Pancreas (tissue), 10 donors: ENCODE data around the gene A1BG. TPM values are rescaled to one million over a fixed set of nuclear protein-coding genes. Genes with fewer than 3 reads are reported as not detected.

Experiments
- ATAC-seq, 4 donors: fragments of 200-7000 bp; cut with Tn5 transposase; one replicate each; pipeline versions ENCODE4 v1.8.0 to v1.9.1; 2020; ENCODE audit warnings: mild to moderate bottlenecking in 4 of 4, moderate library complexity in 4 of 4
- DNase-seq, 6 donors: peaks; one replicate each; pipeline ENCODE4 v3.0.0-alpha.2; 2020
- FAIRE-seq: peaks from 2 replicates; lab custom pipeline; 2012; peaks lifted over from hg19 to GRCh38; lab: Jason Lieb, UNC
- H3K27ac ChIP-seq, 4 donors: fragments of 200-600 bp; sonication (generic); 1 replicate in 3 of 4; 2 replicates in 1 of 4; pipeline versions ENCODE4 v1.5.0 to v1.8.0; 2020
- H3K27me3 ChIP-seq, 4 donors: fragments of 200-600 bp; one replicate each; pipeline ENCODE4 v1.8.0; 2021
- H3K36me3 ChIP-seq, 3 donors: fragments of 200-600 bp; sonication (generic) in 1 of 3; one replicate each; pipeline versions ENCODE4 v1.5.0 to v1.8.0; 2020 to 2021
- H3K4me1 ChIP-seq, 3 donors: fragments of 200-600 bp; one replicate each; pipeline ENCODE4 v1.8.0; 2021
- H3K4me3 ChIP-seq, 4 donors: fragments of 200-600 bp; sonication (generic) in 2 of 4; one replicate each; pipeline versions ENCODE4 v1.5.0 to v1.8.0; 2020 to 2021
- H3K9me3 ChIP-seq, 4 donors: fragments of 200-600 bp; one replicate each; pipeline ENCODE4 v1.8.0; 2021
- WGBS, 2 donors: extraction: QIAGEN DNeasy Blood & Tissue Kit; methylation state at CpG; one replicate each; pipeline ENCODE4 v1.1.7; 2013; 5-methylcytosine and 5-hydroxymethylcytosine counted together
- intact Hi-C, 3 donors: fragments of 100-400 bp; cut with DNase I; formaldehyde crosslinking; loops; one replicate each; pipeline versions ENCODE4 v1.11.1 to v1.14.2; 2022
- polyA plus RNA-seq, 2 donors: library from polyadenylated mRNA; stranded (reverse); fragments of 200-250 nt; gene quantifications; one replicate each; pipeline ENCODE4 v1.2.3, GENCODE V29; 2013
- total RNA-seq, 6 donors: library from RNA; stranded (reverse); fragmentation: NEBNext Ultra II Directional in 4 of 6; extraction: Animal tissue kit (Norgen Biotek cat#: 25700) in 4 of 6; gene quantifications; one replicate each; pipeline versions ENCODE4 v1.2.1 to v1.2.4, GENCODE V29; 2021 to 2023
- TF ChIP-seq, protein P1 (sequence below), 4 donors: fragments of 200-600 bp; sonication (generic) in 3 of 4; IDR thresholded peaks; one replicate each; pipeline versions ENCODE4 v1.5.0 to v1.8.0; 2021; ENCODE audit warnings: antibody characterized with exemption in 4 of 4
- donor health status: healthy with polysubstance abuse.
- donor health status: DM: no; HTN: no; CAD: no; lungs with moderate emphysema.
- donor health status: DM: no; HTN: no; CAD: no.
- donor health status: control.
- donor health status: control.
- donor health status: Bipolar disorder and iron deficiency.
- donor health status: DM: yes; HTN: yes; CAD: no.
- donor health status: DM: no; HTN: no; CAD: no.
- donor health status: DM: no; HTN: no; CAD: no.
- donor health status: DM: yes; HTN: yes; CAD: no.

A1BG gene
- total and polyA plus RNA-seq, 8 donors, result 3.3 to 49.0 (median 6.5) TPM

DNA sequence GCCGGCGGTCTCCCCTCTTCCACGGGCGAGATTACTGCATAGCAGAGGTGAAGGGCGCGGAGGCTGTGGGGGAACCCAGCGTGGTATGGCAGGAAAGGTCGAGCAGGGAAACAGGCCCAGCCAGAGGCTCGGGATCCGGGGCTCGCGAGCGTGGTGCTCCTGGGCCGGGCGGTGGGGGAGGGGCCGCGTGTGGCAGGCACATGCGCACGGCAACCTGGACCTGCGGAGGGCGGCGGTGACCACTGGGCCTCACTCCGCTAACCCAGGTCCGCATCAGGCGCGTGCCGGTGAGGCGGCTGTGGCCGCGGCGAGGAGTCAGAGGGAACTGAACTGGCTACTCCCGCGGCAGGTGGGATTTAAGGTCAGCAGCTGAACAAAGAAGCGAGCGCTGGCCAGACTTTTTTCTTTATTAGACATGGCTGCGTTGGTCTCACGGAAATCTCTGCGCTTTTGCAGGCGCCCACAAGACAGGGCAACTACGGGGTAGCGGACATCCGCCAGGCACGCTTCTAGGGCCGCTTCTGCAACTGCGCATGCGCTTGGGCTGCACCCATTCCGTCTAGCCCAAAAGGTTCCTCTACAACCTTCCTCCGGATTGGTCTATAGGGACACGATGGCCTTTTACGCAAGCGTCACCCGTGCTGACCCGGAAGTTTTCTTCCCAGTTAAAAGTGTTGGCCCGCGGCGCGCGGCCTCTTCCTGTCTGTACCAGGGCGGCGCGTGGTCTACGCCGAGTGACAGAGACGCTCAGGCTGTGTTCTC lies 33.5 kb upstream of the A1BG start, which contains the start of gene RPS5:
Gene RPS5, plus strand, starts transcription at position 694 of the 762 bp plus-strand sequence. CDS start 869 bp downstream, outside the sequence.
- peaks cover 12 to 34% (median 19%) of the 10 kb centered on the region in 3 donors for H3K4me1 ChIP-seq

DNA sequence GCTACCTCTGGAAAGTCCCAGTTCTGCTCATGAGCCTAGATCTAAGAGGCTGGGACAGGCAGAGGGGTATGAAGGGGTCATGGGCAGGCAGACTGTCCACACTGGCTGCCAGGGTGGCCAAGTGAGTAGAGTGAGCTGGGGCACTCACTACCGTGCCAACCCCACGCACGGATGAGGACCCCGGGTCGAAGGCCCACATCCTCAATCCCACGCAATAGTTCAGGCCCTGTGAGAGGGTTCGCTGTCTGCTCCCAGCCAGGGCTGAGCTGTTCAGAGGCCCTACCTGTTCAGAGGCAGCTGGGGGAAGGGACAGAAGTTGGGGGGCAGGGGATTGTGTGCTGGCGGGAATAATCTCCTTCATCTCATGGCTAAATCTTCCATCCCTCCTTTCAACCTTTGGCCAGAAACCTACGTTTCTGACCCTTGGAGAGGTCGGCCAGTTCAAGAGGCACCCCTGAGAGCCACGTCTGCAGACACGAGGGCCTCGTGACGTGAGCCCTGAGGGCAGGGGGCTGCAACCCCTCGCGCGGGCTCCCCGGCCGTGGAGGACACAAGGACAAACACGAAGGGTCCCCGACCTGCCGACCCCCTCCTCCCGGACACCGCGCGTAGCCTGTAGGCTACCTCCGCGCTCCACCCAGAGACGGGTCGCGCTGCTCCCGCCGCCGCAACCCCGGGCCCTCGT lies 32.7 kb upstream of the A1BG start:
- ATAC-seq, result peak; percentile 8 to 24 (median 17)
- H3K27ac ChIP-seq, result peak overlapping the region; percentile 91 to 98 (median 97)
- peaks cover 0 to 2% (median 0%) of the 10 kb centered on the region in 3 donors for H3K36me3 ChIP-seq
- TF ChIP-seq, protein P1, sequence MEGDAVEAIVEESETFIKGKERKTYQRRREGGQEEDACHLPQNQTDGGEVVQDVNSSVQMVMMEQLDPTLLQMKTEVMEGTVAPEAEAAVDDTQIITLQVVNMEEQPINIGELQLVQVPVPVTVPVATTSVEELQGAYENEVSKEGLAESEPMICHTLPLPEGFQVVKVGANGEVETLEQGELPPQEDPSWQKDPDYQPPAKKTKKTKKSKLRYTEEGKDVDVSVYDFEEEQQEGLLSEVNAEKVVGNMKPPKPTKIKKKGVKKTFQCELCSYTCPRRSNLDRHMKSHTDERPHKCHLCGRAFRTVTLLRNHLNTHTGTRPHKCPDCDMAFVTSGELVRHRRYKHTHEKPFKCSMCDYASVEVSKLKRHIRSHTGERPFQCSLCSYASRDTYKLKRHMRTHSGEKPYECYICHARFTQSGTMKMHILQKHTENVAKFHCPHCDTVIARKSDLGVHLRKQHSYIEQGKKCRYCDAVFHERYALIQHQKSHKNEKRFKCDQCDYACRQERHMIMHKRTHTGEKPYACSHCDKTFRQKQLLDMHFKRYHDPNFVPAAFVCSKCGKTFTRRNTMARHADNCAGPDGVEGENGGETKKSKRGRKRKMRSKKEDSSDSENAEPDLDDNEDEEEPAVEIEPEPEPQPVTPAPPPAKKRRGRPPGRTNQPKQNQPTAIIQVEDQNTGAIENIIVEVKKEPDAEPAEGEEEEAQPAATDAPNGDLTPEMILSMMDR (IDR thresholded peaks at IDR 0.05), result no peak
- no peak for FAIRE-seq
- no peaks in the 10 kb centered on the region for H3K27me3 ChIP-seq
- peak overlapping the region; percentile 62 to 77 (median 68) for H3K4me3 ChIP-seq
- intact Hi-C loops, result no loop called here
- DNase-seq, result peak in 3 of 6 donors; percentile 54 to 75 (median 61)
- H3K9me3 ChIP-seq, result no peaks in the 10 kb centered on the region
- H3K4me1 ChIP-seq, result peaks cover 12 to 36% (median 19%) of the 10 kb centered on the region in 3 donors
- WGBS, 2 donors, result 5 to 7% methylated on average over 36 of the region's 36 CpGs

More for the DNA sequence above, 33.5 kb upstream of the A1BG start, which contains the start of gene RPS5:
- Histone ChIP-seq H3K36me3 (peaks cover 0 to 5% (median 2%) of the 10 kb centered on the region in 3 donors), H3K27me3 (no peaks in the 10 kb centered on the region), H3K4me3 (peak within 1 kb of the TSS; percentile 62 to 77 (median 68)), H3K9me3 (no peaks in the 10 kb centered on the region), H3K27ac (peak within 1 kb of the TSS; percentile 91 to 98 (median 97))
- intact Hi-C loops, result no loop called here
- DNase-seq (peak; percentile 94 to 99 (median 96)), FAIRE-seq (peak; percentile 29), ATAC-seq (peak; percentile 91 to 96 (median 93))
- WGBS, 2 donors, result 0 to 1% methylated on average over 64 of the region's 64 CpGs
- TF ChIP-seq, protein P1 (IDR thresholded peaks at IDR 0.05), result no peak

DNA sequence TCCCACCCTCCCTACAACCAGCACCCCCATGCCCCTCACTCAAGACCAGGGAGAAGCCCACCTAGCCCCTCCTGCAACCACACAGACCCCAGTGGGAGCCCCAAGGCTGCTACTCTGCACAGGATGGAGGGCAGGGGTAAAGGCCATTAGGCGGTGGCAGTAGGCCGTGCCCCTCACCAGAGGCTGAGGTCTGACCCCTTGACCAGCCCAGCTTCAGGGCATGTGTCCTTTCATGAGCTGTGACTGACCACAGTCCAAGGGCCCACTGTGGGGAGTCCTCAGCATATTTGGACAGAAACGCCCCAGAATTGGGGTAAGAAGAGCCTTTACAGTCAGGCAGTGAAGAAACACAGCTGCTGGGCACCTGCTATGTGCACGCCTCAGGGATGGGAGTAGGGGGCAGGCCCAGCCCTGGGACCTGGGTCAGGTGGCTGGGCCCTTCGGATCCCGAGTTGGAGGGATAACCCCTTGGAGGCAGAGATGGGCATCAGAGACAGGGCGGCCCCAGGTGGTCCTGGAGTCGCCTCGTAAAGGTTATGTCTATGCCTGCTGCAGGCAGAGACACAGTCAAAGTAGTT lies 32.1 kb upstream of the A1BG start:
- Histone ChIP-seq H3K9me3 (no peaks in the 10 kb centered on the region), H3K27me3 (no peaks in the 10 kb centered on the region), H3K4me1 (peaks cover 6 to 36% (median 13%) of the 10 kb centered on the region in 3 donors), H3K4me3 (peak overlapping the region in 1 of 4 donors; percentile 77), H3K36me3 (no peaks in the 10 kb centered on the region), H3K27ac (peak overlapping the region; percentile 91 to 98 (median 97))
- no peak for FAIRE-seq
- no peak for ATAC-seq
- TF ChIP-seq, protein P1 (IDR thresholded peaks at IDR 0.05), result no peak
- intact Hi-C loops, result no loop called here
- DNase-seq, result peak in 3 of 6 donors; percentile 38 to 61 (median 54)
- 61 to 68% methylated on average over 9 of the region's 9 CpGs for whole genome bisulfite sequencing, 2 donors

DNA sequence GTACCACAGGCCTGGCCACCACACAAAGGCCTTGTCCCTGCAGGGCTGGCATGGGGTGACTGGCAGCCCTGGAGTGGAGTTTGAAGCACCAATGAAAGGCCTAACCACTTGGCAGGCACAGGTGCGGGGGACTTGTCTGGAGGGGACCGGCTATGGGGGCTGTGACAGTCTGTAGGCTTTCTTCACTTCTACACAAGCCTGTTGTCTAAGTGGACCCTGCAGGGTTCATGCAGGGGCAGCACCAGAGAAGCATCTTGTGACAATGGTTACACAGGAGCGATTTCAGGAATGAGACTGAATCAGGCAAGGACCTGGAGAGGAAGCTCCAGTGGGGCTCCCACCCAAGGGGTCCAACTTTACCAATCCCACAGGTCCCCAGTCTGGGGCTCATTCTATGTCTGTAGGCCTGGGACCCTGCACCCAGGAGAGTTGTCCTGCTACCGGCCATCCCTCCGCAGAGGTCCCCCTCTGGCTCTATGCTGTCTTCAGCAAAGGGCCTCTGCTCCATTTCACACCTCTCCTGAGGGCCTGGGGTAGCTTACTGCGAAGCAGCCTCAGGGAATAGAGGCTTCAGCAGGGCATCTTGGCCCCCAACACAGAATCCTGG lies 29.8 kb upstream of the A1BG start:
- no peak overlapping the region for H3K4me3 ChIP-seq
- intact Hi-C loops, result no loop called here
- ATAC-seq (no peak), FAIRE-seq (no peak), DNase-seq (peak in 3 of 6 donors; percentile 35 to 53 (median 46))
- WGBS, 2 donors, result 90 to 96% methylated on average over 6 of the region's 6 CpGs
- no peaks in the 10 kb centered on the region for H3K36me3 ChIP-seq
- H3K4me1 ChIP-seq, result peaks cover 0 to 31% (median 11%) of the 10 kb centered on the region in 3 donors
- no peaks in the 10 kb centered on the region for H3K9me3 ChIP-seq
- TF ChIP-seq, protein P1 (IDR thresholded peaks at IDR 0.05), result no peak
- no peaks in the 10 kb centered on the region for H3K27me3 ChIP-seq
- H3K27ac ChIP-seq, result no peak overlapping the region
